Tibial nerve (tissue), 3 donors: ENCODE data around the gene LTBP1.

Experiments used
- CTCF ChIP-seq, 5 experiments: fragments of 200-600 bp in 3 of 5; fragments of 450-650 bp in 2 of 5; sonication (generic) in 3 of 5; IDR thresholded peaks; one replicate each; pipeline ENCODE4 v1.5.1; 2016 to 2019; ENCODE audit warnings: antibody characterized with exemption in 5 of 5, mild to moderate bottlenecking in 3 of 5, moderate library complexity in 2 of 5
- POLR2A ChIP-seq, 2 donors: fragments of 450-650 bp; IDR thresholded peaks; one replicate each; pipeline ENCODE4 v1.6.1; 2017; ENCODE audit warnings: antibody characterized with exemption in 2 of 2, mild to moderate bottlenecking in 2 of 2, moderate library complexity in 2 of 2

- TF ChIP-seq CTCF (IDR thresholded peaks at IDR 0.05) = no peak
- TF ChIP-seq POLR2A (IDR thresholded peaks at IDR 0.05) = no peak
Measured at GRCh38 chr2:33213648-33214047, 266.9 kb downstream of the LTBP1 start.
